ENCODE measurements around the gene RBMS2.

Gene RBMS2

DNA sequence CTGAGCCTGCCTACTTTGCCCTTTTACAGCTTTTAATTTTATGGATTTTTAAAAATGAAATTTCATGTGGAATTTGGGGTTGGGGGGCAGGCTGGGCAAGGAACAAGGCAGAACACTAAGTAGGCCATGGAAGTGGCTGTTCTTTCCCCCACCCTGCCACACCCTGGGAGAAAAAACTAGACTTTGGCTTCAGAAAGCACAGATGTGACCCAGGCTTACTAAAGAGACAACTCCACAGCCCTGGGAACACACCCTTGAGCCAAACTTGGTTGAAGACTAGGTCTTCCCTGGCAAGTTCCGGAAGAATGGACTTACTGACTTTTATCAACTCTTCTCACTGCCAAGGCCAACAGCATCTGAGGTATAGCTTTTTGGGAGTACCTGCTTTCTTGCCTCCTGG, 68.2 kb downstream of the RBMS2 start:
- Histone ChIP-seq H3K4me3 (ENCODE audit: low read depth in 1 of 2, low read length in 2 of 2) (no peak overlapping the region), H3K27me3 (ENCODE audit: low read depth, low read length) (no peaks in the 10 kb centered on the region), H3K27ac (ENCODE audit: low read length) (no peak overlapping the region), H3K36me3 (ENCODE audit: control insufficient read depth in 1 of 2, insufficient read depth in 2 of 2, low read length in 2 of 2) (peaks cover 15 to 34% of the 10 kb centered on the region in 2 donors), H3K4me1 (ENCODE audit: control insufficient read depth in 1 of 2, insufficient read depth in 2 of 2, low read length in 2 of 2) (no peaks in the 10 kb centered on the region), H3K9me3 (ENCODE audit: control insufficient read depth in 1 of 2, low read length in 2 of 2) (no peaks in the 10 kb centered on the region)

DNA sequence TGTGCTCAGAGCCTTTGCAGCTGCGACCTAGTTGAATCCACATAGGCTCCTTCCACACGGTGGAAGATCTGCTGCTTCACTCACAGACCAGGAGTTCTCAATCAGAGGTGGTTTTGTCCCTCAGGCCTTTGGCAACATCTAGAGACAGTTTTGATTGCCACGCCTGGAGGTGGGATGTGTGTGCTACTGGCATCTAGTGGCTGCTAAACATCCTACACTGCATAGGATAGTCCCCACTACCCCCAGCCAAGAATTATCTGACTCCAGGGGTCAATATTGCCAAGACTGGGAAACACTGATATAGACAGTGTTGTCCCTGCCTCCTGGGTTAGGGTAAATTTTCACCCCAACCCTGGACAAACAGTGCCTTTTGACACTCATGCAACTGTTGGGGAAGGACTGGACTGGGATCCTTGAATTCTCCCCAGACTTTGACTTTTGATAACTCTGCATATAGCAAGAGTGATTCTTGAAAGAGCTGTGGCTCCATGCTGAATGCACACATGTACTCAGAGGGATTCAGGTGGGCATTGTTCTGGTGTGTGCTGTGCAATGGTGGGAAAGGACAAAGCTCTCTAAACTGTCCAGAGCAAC, 68.7 kb downstream of the RBMS2 start:
- Histone ChIP-seq H3K27me3 (ENCODE audit: low read depth, low read length) (no peaks in the 10 kb centered on the region), H3K4me1 (ENCODE audit: control insufficient read depth in 1 of 2, insufficient read depth in 2 of 2, low read length in 2 of 2) (no peaks in the 10 kb centered on the region), H3K9me3 (ENCODE audit: control insufficient read depth in 1 of 2, low read length in 2 of 2) (no peaks in the 10 kb centered on the region), H3K4me3 (ENCODE audit: low read depth in 1 of 2, low read length in 2 of 2) (no peak overlapping the region), H3K27ac (ENCODE audit: low read length) (no peak overlapping the region), H3K36me3 (ENCODE audit: control insufficient read depth in 1 of 2, insufficient read depth in 2 of 2, low read length in 2 of 2) (peaks cover 17 to 34% of the 10 kb centered on the region in 2 donors)

DNA sequence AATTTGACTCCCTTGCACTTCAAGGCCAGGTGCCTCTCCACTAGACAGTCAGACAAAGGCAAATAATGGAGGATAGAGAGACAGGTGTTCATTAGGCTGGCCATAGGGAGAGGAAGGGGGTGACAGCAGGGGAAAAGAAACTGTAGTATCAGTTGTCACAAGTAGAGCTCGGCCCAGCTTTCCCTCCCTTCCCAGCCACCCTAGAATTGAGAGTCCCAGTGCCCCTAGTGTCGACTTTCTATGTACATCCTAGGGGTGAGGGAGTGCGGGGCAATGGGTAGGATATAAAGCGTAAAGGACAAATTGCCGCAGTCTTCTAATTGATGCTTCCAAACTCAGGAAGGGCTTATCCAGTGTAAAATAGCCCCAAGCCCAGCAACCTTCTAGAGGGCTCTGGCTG, 69.5 kb downstream of the RBMS2 start:
- Histone ChIP-seq H3K36me3 (ENCODE audit: control insufficient read depth in 1 of 2, insufficient read depth in 2 of 2, low read length in 2 of 2) (peaks cover 20 to 38% of the 10 kb centered on the region in 2 donors), H3K27me3 (ENCODE audit: low read depth, low read length) (no peaks in the 10 kb centered on the region), H3K4me1 (ENCODE audit: control insufficient read depth in 1 of 2, insufficient read depth in 2 of 2, low read length in 2 of 2) (no peaks in the 10 kb centered on the region), H3K4me3 (ENCODE audit: low read depth in 1 of 2, low read length in 2 of 2) (no peak overlapping the region), H3K27ac (ENCODE audit: low read length) (peak overlapping the region; percentile 20), H3K9me3 (ENCODE audit: control insufficient read depth in 1 of 2, low read length in 2 of 2) (no peaks in the 10 kb centered on the region)

DNA sequence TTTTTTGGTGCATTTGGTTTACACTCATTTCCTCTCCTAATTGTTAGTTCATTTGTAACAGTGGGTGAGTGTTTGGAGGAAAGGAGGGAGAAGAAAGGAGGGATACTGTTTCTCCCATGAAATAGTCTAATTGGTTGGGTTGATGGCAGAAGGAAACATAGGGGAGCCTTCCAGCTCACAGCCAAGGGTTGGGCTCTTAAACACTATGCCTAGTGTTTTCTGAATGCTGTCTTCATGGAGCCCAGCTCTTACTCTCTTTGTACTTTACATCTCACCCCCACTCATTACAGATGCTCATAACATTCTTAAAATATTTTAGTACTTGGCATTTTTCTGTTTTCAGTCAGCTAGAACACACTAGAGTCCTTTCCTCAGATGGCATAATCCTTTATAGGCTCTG, 70.3 kb downstream of the RBMS2 start:
- Histone ChIP-seq H3K4me3 (ENCODE audit: low read depth in 1 of 2, low read length in 2 of 2) (no peak overlapping the region), H3K4me1 (ENCODE audit: control insufficient read depth in 1 of 2, insufficient read depth in 2 of 2, low read length in 2 of 2) (no peaks in the 10 kb centered on the region), H3K27ac (ENCODE audit: low read length) (no peak overlapping the region), H3K36me3 (ENCODE audit: control insufficient read depth in 1 of 2, insufficient read depth in 2 of 2, low read length in 2 of 2) (peaks cover 21 to 41% of the 10 kb centered on the region in 2 donors), H3K27me3 (ENCODE audit: low read depth, low read length) (no peaks in the 10 kb centered on the region), H3K9me3 (ENCODE audit: control insufficient read depth in 1 of 2, low read length in 2 of 2) (no peaks in the 10 kb centered on the region)

DNA sequence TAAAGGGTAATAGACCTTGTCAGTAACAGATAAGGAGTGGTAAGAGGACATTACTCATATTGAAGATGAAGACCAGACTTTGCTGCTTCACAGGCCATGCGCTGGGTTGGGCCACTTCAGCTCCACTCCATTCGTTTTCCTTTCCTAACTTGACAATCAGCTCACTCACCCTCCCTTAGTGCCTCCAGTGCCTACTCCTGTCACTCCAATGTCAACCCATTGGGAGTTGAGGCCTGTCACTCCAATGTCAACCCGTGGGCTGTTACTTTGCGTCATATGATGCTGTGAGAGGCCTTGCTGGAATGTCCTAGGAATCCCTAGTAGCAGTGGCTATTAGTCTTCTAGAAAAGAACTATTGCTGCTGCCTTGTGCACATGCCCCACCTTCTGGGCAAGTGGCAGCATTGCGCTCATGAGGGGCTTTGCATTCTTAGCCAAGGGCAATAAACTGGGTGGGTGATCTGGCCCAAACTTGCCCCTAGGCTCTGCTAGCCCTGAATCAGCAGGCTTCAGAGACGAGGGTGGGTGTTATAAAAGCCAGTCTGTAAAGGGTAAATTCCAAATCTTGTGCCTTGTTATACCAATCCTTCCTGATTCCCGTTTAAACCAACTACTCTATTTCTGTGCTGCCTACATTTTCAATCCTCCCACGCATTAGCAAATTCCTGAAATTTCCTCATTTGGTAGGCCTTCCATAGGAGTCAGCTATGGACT, 72.4 kb downstream of the RBMS2 start:
- Histone ChIP-seq H3K27ac (ENCODE audit: low read length) (peak overlapping the region; percentile 54), H3K4me3 (ENCODE audit: low read depth in 1 of 2, low read length in 2 of 2) (no peak overlapping the region), H3K27me3 (ENCODE audit: low read depth, low read length) (no peaks in the 10 kb centered on the region), H3K36me3 (ENCODE audit: control insufficient read depth in 1 of 2, insufficient read depth in 2 of 2, low read length in 2 of 2) (peaks cover 30 to 41% of the 10 kb centered on the region in 2 donors), H3K4me1 (ENCODE audit: control insufficient read depth in 1 of 2, insufficient read depth in 2 of 2, low read length in 2 of 2) (no peaks in the 10 kb centered on the region), H3K9me3 (ENCODE audit: control insufficient read depth in 1 of 2, low read length in 2 of 2) (no peaks in the 10 kb centered on the region)

DNA sequence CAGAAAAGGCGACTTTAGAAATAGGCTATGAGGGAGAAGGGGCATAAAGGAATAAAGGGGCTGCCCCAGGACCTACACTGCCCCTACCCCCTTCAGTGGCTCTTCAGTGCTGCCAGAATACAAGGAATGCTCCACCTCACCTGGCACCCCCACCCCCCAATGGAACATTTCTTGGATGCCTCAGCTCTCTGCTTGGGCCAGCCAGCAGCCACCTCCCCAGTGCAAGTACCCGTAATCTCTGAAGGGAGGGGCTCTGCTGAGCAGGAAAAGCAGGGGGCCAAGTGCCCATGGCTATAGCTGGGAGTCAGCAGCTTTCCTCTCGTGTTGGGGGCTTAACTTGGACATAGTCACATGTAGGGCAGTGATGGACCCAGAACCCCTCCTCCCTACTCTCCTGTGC, 75.2 kb downstream of the RBMS2 start:
- no peaks in the 10 kb centered on the region for H3K4me1 ChIP-seq (ENCODE audit: control insufficient read depth in 1 of 2, insufficient read depth in 2 of 2, low read length in 2 of 2)
- H3K9me3 ChIP-seq (ENCODE audit: control insufficient read depth in 1 of 2, low read length in 2 of 2): no peaks in the 10 kb centered on the region
- H3K27ac ChIP-seq (ENCODE audit: low read length): no peak overlapping the region
- peaks cover 54 to 56% of the 10 kb centered on the region in 2 donors for H3K36me3 ChIP-seq (ENCODE audit: control insufficient read depth in 1 of 2, insufficient read depth in 2 of 2, low read length in 2 of 2)
- no peaks in the 10 kb centered on the region for H3K27me3 ChIP-seq (ENCODE audit: low read depth, low read length)
- no peak overlapping the region for H3K4me3 ChIP-seq (ENCODE audit: low read depth in 1 of 2, low read length in 2 of 2)

DNA sequence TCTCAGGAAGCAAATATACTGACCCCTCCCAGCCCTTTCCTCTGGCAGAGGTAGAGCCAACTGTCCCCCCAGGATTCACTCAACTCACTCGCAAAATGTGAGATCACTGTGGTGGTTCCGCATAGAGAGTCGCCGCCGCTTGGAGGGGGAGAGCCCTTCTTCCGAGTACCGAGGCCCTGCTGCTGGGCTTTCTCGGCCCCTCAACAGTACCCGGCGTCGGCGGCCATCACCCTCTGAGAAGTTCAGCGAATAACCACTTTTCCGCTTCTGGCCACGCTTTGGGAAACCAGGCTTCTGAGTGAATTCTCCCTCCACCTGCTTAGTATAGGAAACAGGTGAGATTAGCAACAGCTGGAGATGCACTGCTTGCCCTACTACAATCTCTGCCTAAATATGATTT, 77.4 kb downstream of the RBMS2 start:
- Histone ChIP-seq H3K27ac (ENCODE audit: low read length) (no peak overlapping the region), H3K36me3 (ENCODE audit: control insufficient read depth in 1 of 2, insufficient read depth in 2 of 2, low read length in 2 of 2) (peaks cover 73 to 78% of the 10 kb centered on the region in 2 donors), H3K27me3 (ENCODE audit: low read depth, low read length) (no peaks in the 10 kb centered on the region), H3K4me3 (ENCODE audit: low read depth in 1 of 2, low read length in 2 of 2) (no peak overlapping the region), H3K4me1 (ENCODE audit: control insufficient read depth in 1 of 2, insufficient read depth in 2 of 2, low read length in 2 of 2) (no peaks in the 10 kb centered on the region), H3K9me3 (ENCODE audit: control insufficient read depth in 1 of 2, low read length in 2 of 2) (no peaks in the 10 kb centered on the region)

DNA sequence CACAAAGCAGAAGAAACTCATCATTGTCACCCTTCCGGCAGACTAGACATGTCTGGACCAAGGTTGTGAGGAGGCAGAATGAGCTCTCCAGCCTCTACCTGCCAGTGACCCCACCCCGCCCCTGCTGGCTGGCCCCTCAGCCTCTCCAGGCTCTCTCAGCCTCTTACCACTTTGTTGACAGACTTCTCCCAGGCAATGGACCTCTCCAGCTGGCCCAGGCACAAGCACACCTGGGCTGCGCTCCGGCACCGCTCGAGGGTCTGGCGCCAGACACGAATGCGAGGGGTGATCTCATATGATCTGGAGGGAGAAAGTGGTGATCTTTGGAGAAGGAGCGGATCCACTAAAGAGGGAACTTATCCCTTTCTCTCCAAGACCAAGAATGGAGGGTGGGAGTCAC, 78.2 kb downstream of the RBMS2 start:
- peaks cover 80 to 86% of the 10 kb centered on the region in 2 donors for H3K36me3 ChIP-seq (ENCODE audit: control insufficient read depth in 1 of 2, insufficient read depth in 2 of 2, low read length in 2 of 2)
- H3K27me3 ChIP-seq (ENCODE audit: low read depth, low read length): no peaks in the 10 kb centered on the region
- H3K9me3 ChIP-seq (ENCODE audit: control insufficient read depth in 1 of 2, low read length in 2 of 2): no peaks in the 10 kb centered on the region
- no peak overlapping the region for H3K27ac ChIP-seq (ENCODE audit: low read length)
- H3K4me3 ChIP-seq (ENCODE audit: low read depth in 1 of 2, low read length in 2 of 2): no peak overlapping the region
- H3K4me1 ChIP-seq (ENCODE audit: control insufficient read depth in 1 of 2, insufficient read depth in 2 of 2, low read length in 2 of 2): no peaks in the 10 kb centered on the region

DNA sequence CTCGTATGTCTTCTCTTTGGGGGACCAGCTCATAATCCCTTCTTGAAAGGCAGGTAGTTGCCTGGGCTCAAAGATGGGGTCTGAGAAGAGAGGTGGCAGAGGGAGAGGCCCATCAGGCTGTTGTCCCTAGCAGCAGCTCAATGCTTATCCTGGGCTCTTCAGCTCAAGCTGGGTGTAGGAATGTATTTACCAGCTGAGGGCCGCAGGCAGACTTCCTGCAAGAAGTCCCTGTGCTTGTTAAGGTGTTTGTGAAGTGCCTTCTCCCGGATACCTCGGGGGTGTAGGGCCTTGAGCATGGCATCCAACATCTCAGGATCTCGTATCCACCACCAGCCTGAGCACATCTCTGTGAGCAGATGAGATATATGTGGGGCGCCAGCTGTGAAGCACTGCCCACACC, 79.1 kb downstream of the RBMS2 start:
- Histone ChIP-seq H3K4me1 (ENCODE audit: control insufficient read depth in 1 of 2, insufficient read depth in 2 of 2, low read length in 2 of 2) (no peaks in the 10 kb centered on the region), H3K4me3 (ENCODE audit: low read depth in 1 of 2, low read length in 2 of 2) (no peak overlapping the region), H3K27me3 (ENCODE audit: low read depth, low read length) (no peaks in the 10 kb centered on the region), H3K27ac (ENCODE audit: low read length) (no peak overlapping the region), H3K36me3 (ENCODE audit: control insufficient read depth in 1 of 2, insufficient read depth in 2 of 2, low read length in 2 of 2) (peaks cover 82 to 91% of the 10 kb centered on the region in 2 donors), H3K9me3 (ENCODE audit: control insufficient read depth in 1 of 2, low read length in 2 of 2) (no peaks in the 10 kb centered on the region)

DNA sequence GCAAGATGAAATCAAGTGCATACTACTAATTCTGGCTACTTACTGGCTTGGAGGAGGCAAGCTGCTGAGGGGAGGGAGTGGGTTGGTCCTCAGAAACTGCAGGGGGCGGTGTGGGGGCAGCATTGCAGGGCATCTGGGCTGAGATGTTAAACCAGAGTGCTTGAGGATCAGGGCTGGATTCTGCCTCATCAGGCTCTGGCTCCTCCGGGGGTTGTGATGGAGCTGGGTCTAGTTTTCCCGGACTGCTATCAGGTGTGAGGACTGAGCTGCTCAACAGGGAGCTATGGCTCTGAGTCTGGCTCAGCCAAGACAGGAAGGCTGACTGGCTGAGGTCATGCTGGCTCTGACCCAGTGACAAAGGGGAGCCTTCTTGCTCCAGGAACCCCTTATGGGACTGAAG, 79.9 kb downstream of the RBMS2 start:
- Histone ChIP-seq H3K4me1 (ENCODE audit: control insufficient read depth in 1 of 2, insufficient read depth in 2 of 2, low read length in 2 of 2) (no peaks in the 10 kb centered on the region), H3K36me3 (ENCODE audit: control insufficient read depth in 1 of 2, insufficient read depth in 2 of 2, low read length in 2 of 2) (peaks cover 90 to 98% of the 10 kb centered on the region in 2 donors), H3K9me3 (ENCODE audit: control insufficient read depth in 1 of 2, low read length in 2 of 2) (no peaks in the 10 kb centered on the region), H3K27me3 (ENCODE audit: low read depth, low read length) (no peaks in the 10 kb centered on the region), H3K27ac (ENCODE audit: low read length) (no peak overlapping the region), H3K4me3 (ENCODE audit: low read depth in 1 of 2, low read length in 2 of 2) (no peak overlapping the region)

DNA sequence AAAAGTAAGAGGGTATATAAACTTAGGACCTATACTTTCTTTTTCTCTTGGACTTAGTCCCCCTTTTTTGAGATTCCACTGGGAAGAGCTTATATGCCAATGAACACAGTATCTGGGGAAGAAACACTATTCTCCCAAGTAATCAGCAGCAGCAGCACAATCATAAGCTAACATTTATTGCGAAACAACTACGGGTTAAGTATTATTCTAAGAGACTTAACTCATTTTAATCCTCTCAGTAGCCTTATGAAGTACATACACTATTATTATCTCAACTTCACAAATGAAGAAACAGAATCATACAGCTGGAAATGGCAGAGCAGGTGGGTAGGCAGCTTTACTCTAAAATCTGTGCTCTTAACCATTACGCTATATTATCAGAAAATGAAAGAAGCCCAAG, 80.6 kb downstream of the RBMS2 start:
- no peak overlapping the region for H3K27ac ChIP-seq (ENCODE audit: low read length)
- H3K4me3 ChIP-seq (ENCODE audit: low read depth in 1 of 2, low read length in 2 of 2): no peak overlapping the region
- H3K4me1 ChIP-seq (ENCODE audit: control insufficient read depth in 1 of 2, insufficient read depth in 2 of 2, low read length in 2 of 2): no peaks in the 10 kb centered on the region
- peaks cover 94 to 98% of the 10 kb centered on the region in 2 donors for H3K36me3 ChIP-seq (ENCODE audit: control insufficient read depth in 1 of 2, insufficient read depth in 2 of 2, low read length in 2 of 2)
- no peaks in the 10 kb centered on the region for H3K9me3 ChIP-seq (ENCODE audit: control insufficient read depth in 1 of 2, low read length in 2 of 2)
- no peaks in the 10 kb centered on the region for H3K27me3 ChIP-seq (ENCODE audit: low read depth, low read length)

DNA sequence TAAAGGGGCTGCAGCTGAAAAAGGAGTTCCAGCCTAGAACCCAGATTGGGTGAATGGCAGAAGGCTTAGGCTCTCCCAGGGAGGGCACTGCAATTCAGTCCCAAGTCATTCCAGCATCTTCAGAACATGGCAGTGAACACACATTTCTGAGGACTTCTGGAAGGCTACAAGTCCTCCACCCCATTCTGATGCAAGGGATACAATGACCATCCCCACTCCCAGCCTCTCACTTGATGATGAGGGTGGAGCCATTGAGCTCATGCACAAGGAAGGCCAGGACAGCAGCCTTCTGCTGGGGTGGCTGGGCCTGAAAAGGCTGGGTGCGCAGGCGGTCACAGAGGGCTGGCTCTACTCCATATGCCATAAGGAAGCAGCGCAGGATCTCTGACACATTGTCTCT, 82.7 kb downstream of the RBMS2 start:
- Histone ChIP-seq H3K4me1 (ENCODE audit: control insufficient read depth in 1 of 2, insufficient read depth in 2 of 2, low read length in 2 of 2) (no peaks in the 10 kb centered on the region), H3K4me3 (ENCODE audit: low read depth in 1 of 2, low read length in 2 of 2) (no peak overlapping the region), H3K36me3 (ENCODE audit: control insufficient read depth in 1 of 2, insufficient read depth in 2 of 2, low read length in 2 of 2) (peaks cover 77 to 89% of the 10 kb centered on the region in 2 donors), H3K27me3 (ENCODE audit: low read depth, low read length) (no peaks in the 10 kb centered on the region), H3K9me3 (ENCODE audit: control insufficient read depth in 1 of 2, low read length in 2 of 2) (no peaks in the 10 kb centered on the region), H3K27ac (ENCODE audit: low read length) (no peak overlapping the region)

Data from muscle layer of duodenum (tissue), 2 donors.